GM12801 (cell line): ENCODE results near the gene SMIM26.

Experiments used
- CTCF ChIP-seq: IDR thresholded peaks from one replicate; pipeline ENCODE4 v1.5.1; 2011; ENCODE audit warnings: control low read depth; ENCODE audit not compliant: insufficient read length; ENCODE audit errors: extremely low read depth

SMIM26 gene

GRCh38 chr20:18587665-18588573 lies 20.7 kb downstream of the SMIM26 start, which contains the start of gene DTD1:
DTD1 (plus strand) TSS chr20:18588054; CDS start chr20:18588073, 19 bp downstream.
- no peak for TF ChIP-seq CTCF

GRCh38 chr20:18588574-18588933 lies 21.3 kb downstream of the SMIM26 start:
- TF ChIP-seq CTCF = no peak

- no peak for TF ChIP-seq CTCF
Measured at GRCh38 chr20:18589941-18590674, 22.9 kb downstream of the SMIM26 start.

GRCh38 chr20:18596270-18596669 lies 29.0 kb downstream of the SMIM26 start:
- TF ChIP-seq CTCF = no peak

- no peak for TF ChIP-seq CTCF
Measured at GRCh38 chr20:18609741-18610140, 42.5 kb downstream of the SMIM26 start.

GRCh38 chr20:18611492-18611891 lies 44.3 kb downstream of the SMIM26 start:
- TF ChIP-seq CTCF = no peak

- no peak for TF ChIP-seq CTCF
Measured at GRCh38 chr20:18613553-18613952, 46.3 kb downstream of the SMIM26 start.
